Measurements from ENCODE around the gene EPHA4.

DNA sequence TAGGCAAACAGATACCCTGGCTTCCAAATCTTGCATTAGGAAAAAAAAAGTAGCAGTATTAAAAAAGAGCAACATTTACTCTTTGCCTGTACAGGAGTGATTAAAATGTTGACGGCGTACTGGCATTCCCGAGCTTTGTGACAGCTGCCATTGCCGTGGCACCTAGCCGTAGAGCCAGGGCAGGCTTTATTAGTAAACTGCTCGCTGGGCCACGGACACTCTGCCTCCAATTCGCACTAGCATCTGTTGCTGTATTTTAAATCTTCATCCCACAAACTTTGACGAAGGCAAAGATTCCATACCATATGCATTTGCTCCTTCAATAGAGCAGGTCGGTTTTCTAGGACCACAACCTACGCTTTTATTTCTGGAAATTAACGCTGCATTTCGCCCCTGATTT, 44.5 kb upstream of the EPHA4 start:
- TF ChIP-seq, protein P1, sequence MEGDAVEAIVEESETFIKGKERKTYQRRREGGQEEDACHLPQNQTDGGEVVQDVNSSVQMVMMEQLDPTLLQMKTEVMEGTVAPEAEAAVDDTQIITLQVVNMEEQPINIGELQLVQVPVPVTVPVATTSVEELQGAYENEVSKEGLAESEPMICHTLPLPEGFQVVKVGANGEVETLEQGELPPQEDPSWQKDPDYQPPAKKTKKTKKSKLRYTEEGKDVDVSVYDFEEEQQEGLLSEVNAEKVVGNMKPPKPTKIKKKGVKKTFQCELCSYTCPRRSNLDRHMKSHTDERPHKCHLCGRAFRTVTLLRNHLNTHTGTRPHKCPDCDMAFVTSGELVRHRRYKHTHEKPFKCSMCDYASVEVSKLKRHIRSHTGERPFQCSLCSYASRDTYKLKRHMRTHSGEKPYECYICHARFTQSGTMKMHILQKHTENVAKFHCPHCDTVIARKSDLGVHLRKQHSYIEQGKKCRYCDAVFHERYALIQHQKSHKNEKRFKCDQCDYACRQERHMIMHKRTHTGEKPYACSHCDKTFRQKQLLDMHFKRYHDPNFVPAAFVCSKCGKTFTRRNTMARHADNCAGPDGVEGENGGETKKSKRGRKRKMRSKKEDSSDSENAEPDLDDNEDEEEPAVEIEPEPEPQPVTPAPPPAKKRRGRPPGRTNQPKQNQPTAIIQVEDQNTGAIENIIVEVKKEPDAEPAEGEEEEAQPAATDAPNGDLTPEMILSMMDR (IDR thresholded peaks at IDR 0.05) = no peak
- no peak for TF ChIP-seq POLR2A (IDR thresholded peaks at IDR 0.05)
